Fibroblast of lung (primary cell): ENCODE data around the gene SLC16A9. TPM values are rescaled to one million over a fixed set of nuclear protein-coding genes. Genes with fewer than 3 reads are reported as not detected.
A peak's percentile ranks its signal among the peaks of the same experiment; 100 is the strongest.

ENCODE experiments used
- DNase-seq, 2 donors: peaks; one replicate each; pipeline versions ENCODE4 v3.0.0 to v3.0.0-alpha.2; 2010; ENCODE audit warnings: low read depth in 2 of 2
- H2AFZ ChIP-seq: 2 replicates; pipeline ENCODE4 v1.5.1; 2012; ENCODE audit warnings: low read length, control low read depth, inconsistent platforms
- H3K27ac ChIP-seq: 2 replicates; pipeline ENCODE4 v1.5.1; 2011; ENCODE audit warnings: low read length, control low read depth; ENCODE audit not compliant: insufficient read depth
- H3K27me3 ChIP-seq: 2 replicates; pipeline ENCODE4 v1.5.1; 2011; ENCODE audit warnings: mild to moderate bottlenecking, low read length; ENCODE audit not compliant: control insufficient read depth, insufficient read depth
- H3K36me3 ChIP-seq: 2 replicates; pipeline ENCODE4 v1.5.1; 2011; ENCODE audit warnings: low read length; ENCODE audit not compliant: control insufficient read depth, insufficient read depth
- H3K4me1 ChIP-seq: 2 replicates; pipeline ENCODE4 v1.5.1; 2011; ENCODE audit warnings: low read length; ENCODE audit not compliant: control insufficient read depth, insufficient read depth; ENCODE audit errors: extremely low read depth
- H3K4me2 ChIP-seq: 2 replicates; pipeline ENCODE4 v1.5.1; 2011; ENCODE audit warnings: low read length, control low read depth; ENCODE audit not compliant: insufficient read depth; ENCODE audit errors: extremely low read depth
- H3K4me3 ChIP-seq, 4 experiments: fragments of 200-600 bp in 1 of 4; sonication (generic) in 1 of 4; replicated peaks in 1 of 4; 2 replicates each; pipeline ENCODE4 v1.5.1; 2011 to 2016; ENCODE audit warnings: low read length in 4 of 4, low read depth in 3 of 4, mild to moderate bottlenecking in 3 of 4, control low read depth in 2 of 4, inconsistent platforms in 1 of 4, mixed read lengths in 1 of 4; ENCODE audit not compliant: insufficient read depth in 1 of 4; ENCODE audit errors: control extremely low read depth in 1 of 4
- H3K79me2 ChIP-seq: 2 replicates; pipeline ENCODE4 v1.5.1; 2012; ENCODE audit warnings: mild to moderate bottlenecking, low read length, inconsistent platforms; ENCODE audit not compliant: control insufficient read depth, insufficient read depth
- H3K9ac ChIP-seq: 2 replicates; pipeline ENCODE4 v1.5.1; 2011; ENCODE audit warnings: mild to moderate bottlenecking, low read length, control low read depth; ENCODE audit not compliant: insufficient read depth
- H3K9me3 ChIP-seq: 2 replicates; pipeline ENCODE4 v1.5.1; 2012; ENCODE audit warnings: low read depth, low read length; ENCODE audit not compliant: control insufficient read depth, insufficient read depth
- H4K20me1 ChIP-seq: 2 replicates; pipeline ENCODE4 v1.5.1; 2011; ENCODE audit warnings: low read length; ENCODE audit not compliant: control insufficient read depth, insufficient read depth; ENCODE audit errors: extremely low read depth
- EZH2 ChIP-seq: IDR thresholded peaks from 2 replicates; pipeline ENCODE4 v1.5.1; 2012; ENCODE audit warnings: low read length, control low read depth, mild to moderate bottlenecking; ENCODE audit errors: missing control alignments
- polyA plus RNA-seq, 2 donors: library from polyadenylated mRNA; depleted of rRNA in 1 of 2; stranded (reverse) in 1 of 2; unstranded in 1 of 2; fragments of >200 nt; gene quantifications; 2 replicates each; pipeline ENCODE4 v1.2.1, GENCODE V29; 2011 to 2012; ENCODE audit warnings: missing spikeins in 1 of 2
- total RNA-seq: library from RNA; depleted of rRNA; stranded (reverse); fragments of >200 nt; gene quantifications from 2 replicates; pipeline ENCODE4 v1.2.1, GENCODE V29; 2014
- TF ChIP-seq, protein P1 (sequence below), 2 donors: IDR thresholded peaks in 1 of 2; conservative IDR thresholded peaks in 1 of 2; 1 replicate in 1 of 2; 2 replicates in 1 of 2; pipeline ENCODE4 v1.5.1; 2011 to 2012; ENCODE audit warnings: low read length in 2 of 2, control low read depth in 1 of 2, inconsistent platforms in 1 of 2, low read depth in 1 of 2, mild to moderate bottlenecking in 1 of 2

Gene SLC16A9
- total and polyA plus RNA-seq, 2 donors (not counting 1 experiment from before 2014, with no cell fraction given) = 0.08 to 0.66 TPM

DNA sequence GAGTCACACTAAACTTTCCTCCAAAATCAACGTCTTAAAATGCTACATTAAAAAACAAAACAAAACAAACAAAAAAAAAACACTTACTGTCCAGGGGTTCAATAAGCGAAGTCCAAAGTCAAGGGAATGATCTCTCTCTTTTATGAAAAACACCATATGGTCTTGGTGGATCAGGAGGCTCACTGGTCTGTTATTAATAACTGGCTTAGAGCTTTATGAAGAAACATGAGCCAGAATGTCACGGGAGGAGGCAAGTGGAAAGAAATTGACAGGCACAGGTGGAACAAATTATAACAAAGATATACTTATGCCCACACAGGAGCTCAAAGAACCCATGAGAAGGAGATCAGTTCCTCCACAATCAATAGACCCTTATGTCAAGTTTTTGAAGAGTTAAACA, 43.6 kb upstream of the SLC16A9 start, which contains the start of gene MRLN:
TSS of gene MRLN (minus strand) at position 189 of the 400 bp plus-strand sequence.
- Histone ChIP-seq H3K9ac (no peak within 1 kb of the TSS), H2AFZ (no peak within 1 kb of the TSS), H3K4me2 (no peak within 1 kb of the TSS), H3K79me2 (no peaks in the 10 kb centered on the region), H3K9me3 (no peaks in the 10 kb centered on the region), H3K36me3 (no peaks in the 10 kb centered on the region), H3K4me3 (no peak within 1 kb of the TSS), H4K20me1 (no peaks in the 10 kb centered on the region), H3K4me1 (no peaks in the 10 kb centered on the region), H3K27ac (no peak within 1 kb of the TSS), H3K27me3 (no peaks in the 10 kb centered on the region)
- DNase-seq = no peak
- TF ChIP-seq EZH2 = no peak
- TF ChIP-seq, protein P1, sequence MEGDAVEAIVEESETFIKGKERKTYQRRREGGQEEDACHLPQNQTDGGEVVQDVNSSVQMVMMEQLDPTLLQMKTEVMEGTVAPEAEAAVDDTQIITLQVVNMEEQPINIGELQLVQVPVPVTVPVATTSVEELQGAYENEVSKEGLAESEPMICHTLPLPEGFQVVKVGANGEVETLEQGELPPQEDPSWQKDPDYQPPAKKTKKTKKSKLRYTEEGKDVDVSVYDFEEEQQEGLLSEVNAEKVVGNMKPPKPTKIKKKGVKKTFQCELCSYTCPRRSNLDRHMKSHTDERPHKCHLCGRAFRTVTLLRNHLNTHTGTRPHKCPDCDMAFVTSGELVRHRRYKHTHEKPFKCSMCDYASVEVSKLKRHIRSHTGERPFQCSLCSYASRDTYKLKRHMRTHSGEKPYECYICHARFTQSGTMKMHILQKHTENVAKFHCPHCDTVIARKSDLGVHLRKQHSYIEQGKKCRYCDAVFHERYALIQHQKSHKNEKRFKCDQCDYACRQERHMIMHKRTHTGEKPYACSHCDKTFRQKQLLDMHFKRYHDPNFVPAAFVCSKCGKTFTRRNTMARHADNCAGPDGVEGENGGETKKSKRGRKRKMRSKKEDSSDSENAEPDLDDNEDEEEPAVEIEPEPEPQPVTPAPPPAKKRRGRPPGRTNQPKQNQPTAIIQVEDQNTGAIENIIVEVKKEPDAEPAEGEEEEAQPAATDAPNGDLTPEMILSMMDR (conservative IDR thresholded peaks at IDR 0.05 in 1 of 2, IDR thresholded peaks at IDR 0.05 in 1 of 2; ENCODE audit: low read depth in 1 of 2, low read length in 2 of 2) = no peak

DNA sequence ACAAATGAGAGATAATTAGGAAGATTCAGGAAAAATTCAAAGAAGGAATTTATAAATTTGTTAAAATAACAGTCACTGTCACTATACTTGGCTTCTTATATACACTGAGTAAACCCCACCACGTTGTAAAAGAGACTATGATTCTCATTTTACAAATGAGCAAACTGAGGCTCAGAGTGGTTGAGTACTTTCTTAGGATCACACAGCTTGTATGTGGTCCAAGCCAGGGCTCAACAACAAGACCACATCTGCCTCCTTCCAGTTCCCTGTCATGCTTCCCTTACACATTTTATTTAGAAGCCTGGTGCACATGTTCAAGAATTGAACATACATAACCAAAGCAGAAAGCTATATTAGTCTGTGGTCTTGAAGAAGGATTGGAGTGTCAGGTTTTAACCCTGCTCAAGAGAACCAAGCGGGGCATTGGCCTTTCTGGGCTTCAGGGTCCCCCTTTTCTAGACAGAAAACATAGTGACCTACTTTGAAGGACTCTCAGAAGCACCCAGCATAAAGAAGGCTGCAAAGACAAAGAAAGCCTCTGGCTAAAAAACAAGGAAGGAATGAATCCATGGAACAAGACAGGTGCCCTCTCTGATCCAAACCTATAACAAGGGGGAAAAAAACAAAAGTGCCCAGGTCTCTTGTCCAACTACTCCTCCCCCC, 42.8 kb upstream of the SLC16A9 start:
- no peak overlapping the region for H2AFZ ChIP-seq
- TF ChIP-seq EZH2 = no peak
- TF ChIP-seq, protein P1 (conservative IDR thresholded peaks at IDR 0.05 in 1 of 2, IDR thresholded peaks at IDR 0.05 in 1 of 2; ENCODE audit: low read depth in 1 of 2, low read length in 2 of 2) = no peak

DNA sequence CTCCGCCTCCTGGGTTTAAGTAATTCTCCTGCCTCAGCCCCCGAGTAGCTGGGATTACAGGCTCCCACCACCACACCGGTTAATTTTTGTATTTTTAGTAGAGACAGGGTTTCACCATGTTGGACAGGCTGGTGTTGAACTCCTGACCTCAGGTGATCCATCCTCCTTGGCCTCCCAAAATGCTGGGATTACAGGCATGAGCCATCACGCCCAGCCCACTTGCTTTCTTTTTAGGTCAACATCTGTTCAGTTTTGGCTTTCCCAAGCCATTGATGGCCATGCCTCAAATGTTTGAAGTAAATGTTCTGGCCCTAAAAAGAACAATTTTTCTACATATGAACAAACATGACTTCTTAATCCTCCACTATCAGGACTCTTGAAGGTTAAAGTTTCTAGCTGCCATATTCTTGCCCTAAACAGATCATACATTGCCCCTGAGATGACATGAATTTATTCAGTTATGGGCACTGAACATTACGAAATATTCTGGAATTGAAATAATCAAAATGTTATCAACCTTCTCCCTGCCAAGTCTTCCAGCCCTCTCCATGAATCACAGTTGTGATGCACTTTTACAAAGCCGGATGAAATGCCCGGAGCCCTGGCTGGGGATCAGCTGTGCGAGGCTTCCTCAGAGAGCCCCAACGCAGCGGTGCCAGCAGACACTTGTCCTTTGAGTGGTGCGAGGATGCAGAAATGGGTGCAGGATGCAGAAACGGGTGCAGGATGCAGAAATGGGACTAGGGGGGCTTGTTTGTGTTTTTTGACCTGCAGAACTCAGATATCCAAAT, 40.7 kb upstream of the SLC16A9 start:
- no peaks in the 10 kb centered on the region for H3K79me2 ChIP-seq
- no peaks in the 10 kb centered on the region for H3K27me3 ChIP-seq
- peak in 1 of 2 donors; percentile 46 for DNase-seq
- no peak overlapping the region for H3K4me3 ChIP-seq
- H3K27ac ChIP-seq = no peak overlapping the region
- no peaks in the 10 kb centered on the region for H3K36me3 ChIP-seq
- H4K20me1 ChIP-seq = no peaks in the 10 kb centered on the region
- no peaks in the 10 kb centered on the region for H3K9me3 ChIP-seq
- H2AFZ ChIP-seq = no peak overlapping the region
- H3K4me1 ChIP-seq = no peaks in the 10 kb centered on the region
- H3K9ac ChIP-seq = no peak overlapping the region
- TF ChIP-seq, protein P1 (conservative IDR thresholded peaks at IDR 0.05 in 1 of 2, IDR thresholded peaks at IDR 0.05 in 1 of 2; ENCODE audit: low read depth in 1 of 2, low read length in 2 of 2) = no peak
- no peak for TF ChIP-seq EZH2
- no peak overlapping the region for H3K4me2 ChIP-seq

More for the DNA sequence above, 42.8 kb upstream of the SLC16A9 start:
- no peak for DNase-seq
- Histone ChIP-seq H3K27ac (no peak overlapping the region), H3K36me3 (no peaks in the 10 kb centered on the region), H3K79me2 (no peaks in the 10 kb centered on the region), H3K4me1 (no peaks in the 10 kb centered on the region), H4K20me1 (no peaks in the 10 kb centered on the region), H3K4me3 (no peak overlapping the region), H3K27me3 (no peaks in the 10 kb centered on the region), H3K9ac (no peak overlapping the region), H3K9me3 (no peaks in the 10 kb centered on the region), H3K4me2 (no peak overlapping the region)
